OCI-LY1 (cell line): Measurements from ENCODE around the gene DGKG.

ENCODE experiments used
- CTCF ChIP-seq: fragments of 200-600 bp; sonication (generic), shearing (Covaris generic); IDR thresholded peaks from 2 replicates; pipeline ENCODE4 v1.5.1; 2017; ENCODE audit warnings: mild to moderate bottlenecking, antibody characterized with exemption, low read length, moderate library complexity, mixed read lengths
- EZH2 ChIP-seq: fragments of 200-600 bp; sonication (generic), shearing (Covaris generic); IDR thresholded peaks from 2 replicates; pipeline ENCODE4 v1.8.0; 2017; ENCODE audit warnings: borderline replicate concordance, mixed run types, mild to moderate bottlenecking, antibody characterized with exemption, low read length, moderate library complexity, mixed read lengths

- no peak for TF ChIP-seq CTCF
- no peak for TF ChIP-seq EZH2
These were observed 148.1 kb downstream of the DGKG start for GRCh38 chr3:186213946-186214345.
